EH (cell line): ENCODE measurements around the gene CPEB3.
"Not testable (repeated sequence)": the region's sequence is repeated elsewhere in the genome, so short reads cannot be mapped to it uniquely, and the experiment has no call there.

ENCODE experiments used
- DNase-seq: peaks from one replicate; pipeline ENCODE4 v3.0.0-alpha.2; 2015; ENCODE audit warnings: low read depth

CPEB3 gene

GRCh38 chr10:92290837-92291615 lies at the start of gene CPEB3, which contains the start of gene MARCHF5:
CPEB3 (minus strand) TSS chr10:92291078; CDS start chr10:92240350, 50,728 bp downstream.
MARCHF5 (plus strand) TSS chr10:92291167; CDS start chr10:92291495, 328 bp downstream.
- DNase-seq = peak; percentile 97

GRCh38 chr10:92329927-92330326 lies 39.0 kb upstream of the CPEB3 start:
- DNase-seq = not testable (repeated sequence)

- DNase-seq = no peak
Measured at GRCh38 chr10:92328993-92329392, 38.1 kb upstream of the CPEB3 start.

- no peak for DNase-seq
Measured at GRCh38 chr10:92327445-92328433, 36.9 kb upstream of the CPEB3 start.

GRCh38 chr10:92323079-92323478 lies 32.2 kb upstream of the CPEB3 start:
- no peak for DNase-seq

GRCh38 chr10:92316610-92317009 lies 25.7 kb upstream of the CPEB3 start:
- DNase-seq = no peak

GRCh38 chr10:92313750-92314149 lies 22.9 kb upstream of the CPEB3 start:
- DNase-seq = no peak

GRCh38 chr10:92309272-92309671 lies 18.4 kb upstream of the CPEB3 start:
- no peak for DNase-seq

GRCh38 chr10:92305133-92306072 lies 14.5 kb upstream of the CPEB3 start:
- DNase-seq = no peak

- DNase-seq = no peak
Measured at GRCh38 chr10:92304061-92304460, 13.2 kb upstream of the CPEB3 start.

GRCh38 chr10:92303096-92303495 lies 12.2 kb upstream of the CPEB3 start:
- no peak for DNase-seq

GRCh38 chr10:92298487-92298886 lies 7.6 kb upstream of the CPEB3 start:
- no peak for DNase-seq

GRCh38 chr10:92291921-92292845 lies 1.3 kb upstream of the CPEB3 start:
- peak; percentile 64 for DNase-seq

GRCh38 chr10:92291616-92291865 lies 663 bp upstream of the CPEB3 start:
- no peak for DNase-seq

GRCh38 chr10:92290076-92290836 lies 622 bp downstream of the CPEB3 start:
- DNase-seq = peak; percentile 55

- no peak for DNase-seq
Measured at GRCh38 chr10:92284112-92284704, 6.7 kb downstream of the CPEB3 start.

GRCh38 chr10:92278996-92279696 lies 11.7 kb downstream of the CPEB3 start:
- no peak for DNase-seq

GRCh38 chr10:92274071-92274470 lies 16.8 kb downstream of the CPEB3 start:
- no peak for DNase-seq

GRCh38 chr10:92268748-92269147 lies 22.1 kb downstream of the CPEB3 start:
- DNase-seq = peak; percentile 11
